ENCODE measurements around the gene PPIF. TPM values are rescaled to one million over a fixed set of nuclear protein-coding genes. Genes with fewer than 3 reads are reported as not detected.

Gene PPIF
- total RNA-seq, 2 experiments from 2014 or later: 55.7 to 121 TPM

- intact Hi-C loops (cut with micrococcal nuclease; ENCODE audit: unreplicated experiment): no loop called here
- peaks cover 75% of the 10 kb centered on the region for H3K36me3 ChIP-seq (ENCODE audit: insufficient read depth, low read length)
These were observed 40.5 kb upstream of the PPIF start for GRCh38 chr10:79306644-79307220.

DNA sequence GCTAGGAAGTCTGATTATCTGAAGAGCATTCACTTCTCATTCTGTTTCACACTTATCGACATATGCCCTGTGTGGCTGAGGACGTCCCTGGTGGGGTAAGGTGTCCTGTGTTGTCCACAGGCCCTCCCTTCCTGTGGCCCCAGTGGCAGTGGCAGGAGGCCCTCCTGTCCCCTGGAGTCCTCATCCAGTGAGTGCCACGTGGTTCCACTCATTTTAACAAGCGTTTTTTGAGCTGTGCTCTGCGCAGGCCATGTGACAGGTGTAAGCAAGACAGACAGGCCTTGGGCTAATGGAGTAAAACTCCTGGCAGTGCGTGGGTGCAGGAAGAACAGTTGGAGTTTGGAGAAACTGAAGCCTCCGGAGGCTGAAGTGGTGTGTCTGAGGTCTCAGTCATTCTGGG, 39.3 kb upstream of the PPIF start:
- no peaks in the 10 kb centered on the region for H3K79me2 ChIP-seq (ENCODE audit: insufficient read depth, low read depth, low read length)
- H2AFZ ChIP-seq (ENCODE audit: low read length): no peak overlapping the region
- no peak overlapping the region for H3K4me2 ChIP-seq (ENCODE audit: low read length)
- intact Hi-C loops (cut with micrococcal nuclease; ENCODE audit: unreplicated experiment): no loop called here
- no peak for TF ChIP-seq EZH2phosphoT487 (IDR thresholded peaks at IDR 0.05; ENCODE audit: borderline replicate concordance, low read depth, low read length)
- TF ChIP-seq, protein P1, sequence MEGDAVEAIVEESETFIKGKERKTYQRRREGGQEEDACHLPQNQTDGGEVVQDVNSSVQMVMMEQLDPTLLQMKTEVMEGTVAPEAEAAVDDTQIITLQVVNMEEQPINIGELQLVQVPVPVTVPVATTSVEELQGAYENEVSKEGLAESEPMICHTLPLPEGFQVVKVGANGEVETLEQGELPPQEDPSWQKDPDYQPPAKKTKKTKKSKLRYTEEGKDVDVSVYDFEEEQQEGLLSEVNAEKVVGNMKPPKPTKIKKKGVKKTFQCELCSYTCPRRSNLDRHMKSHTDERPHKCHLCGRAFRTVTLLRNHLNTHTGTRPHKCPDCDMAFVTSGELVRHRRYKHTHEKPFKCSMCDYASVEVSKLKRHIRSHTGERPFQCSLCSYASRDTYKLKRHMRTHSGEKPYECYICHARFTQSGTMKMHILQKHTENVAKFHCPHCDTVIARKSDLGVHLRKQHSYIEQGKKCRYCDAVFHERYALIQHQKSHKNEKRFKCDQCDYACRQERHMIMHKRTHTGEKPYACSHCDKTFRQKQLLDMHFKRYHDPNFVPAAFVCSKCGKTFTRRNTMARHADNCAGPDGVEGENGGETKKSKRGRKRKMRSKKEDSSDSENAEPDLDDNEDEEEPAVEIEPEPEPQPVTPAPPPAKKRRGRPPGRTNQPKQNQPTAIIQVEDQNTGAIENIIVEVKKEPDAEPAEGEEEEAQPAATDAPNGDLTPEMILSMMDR (conservative IDR thresholded peaks at IDR 0.05; ENCODE audit: low read length): no peak
- H3K9me2 ChIP-seq (ENCODE audit: insufficient read depth, low read length): no peaks in the 10 kb centered on the region
- CTCF ChIA-PET (ENCODE audit: unreplicated experiment): no interaction called here
- no peak for DNase-seq (ENCODE audit: low spot score)
- no peak overlapping the region for H3K27ac ChIP-seq (ENCODE audit: low read depth, low read length, poor library complexity, severe bottlenecking)
- H3K9me3 ChIP-seq (ENCODE audit: low read length): no peaks in the 10 kb centered on the region
- no peaks in the 10 kb centered on the region for H3K4me1 ChIP-seq (ENCODE audit: insufficient read depth, low read length, poor library complexity, severe bottlenecking)
- H4K20me1 ChIP-seq (ENCODE audit: insufficient read depth, low read length): no peaks in the 10 kb centered on the region
- POLR2A ChIA-PET: no interaction called here
- H3K36me3 ChIP-seq (ENCODE audit: insufficient read depth, low read length): peaks cover 68% of the 10 kb centered on the region
- no peak overlapping the region for H3K4me3 ChIP-seq (ENCODE audit: low read depth, low read length, poor library complexity, severe bottlenecking)
- no TSS peak for BruUV-seq (replicated peaks)

More at GRCh38 chr10:79306644-79307220, 40.5 kb upstream of the PPIF start:
- Histone ChIP-seq H3K4me1 (ENCODE audit: insufficient read depth, low read length, poor library complexity, severe bottlenecking) (no peaks in the 10 kb centered on the region), H3K9me3 (ENCODE audit: low read length) (no peaks in the 10 kb centered on the region), H3K27ac (ENCODE audit: low read depth, low read length, poor library complexity, severe bottlenecking) (no peak overlapping the region), H3K4me2 (ENCODE audit: low read length) (no peak overlapping the region), H4K20me1 (ENCODE audit: insufficient read depth, low read length) (no peaks in the 10 kb centered on the region), H2AFZ (ENCODE audit: low read length) (no peak overlapping the region), H3K4me3 (ENCODE audit: low read depth, low read length, poor library complexity, severe bottlenecking) (no peak overlapping the region), H3K9me2 (ENCODE audit: insufficient read depth, low read length) (no peaks in the 10 kb centered on the region), H3K79me2 (ENCODE audit: insufficient read depth, low read depth, low read length) (no peaks in the 10 kb centered on the region)
- ChIA-PET CTCF (ENCODE audit: unreplicated experiment) (no interaction called here), POLR2A (interaction anchor here (0.6 kb wide), 1 partner anchor 308 kb away, joined by 3 read pairs; no protein-coding TSS in a partner anchor)
- no peak for DNase-seq (ENCODE audit: low spot score)
- no TSS peak for BruUV-seq (replicated peaks)
- TF ChIP-seq, protein P1 (conservative IDR thresholded peaks at IDR 0.05; ENCODE audit: low read length): no peak
- no peak for TF ChIP-seq EZH2phosphoT487 (IDR thresholded peaks at IDR 0.05; ENCODE audit: borderline replicate concordance, low read depth, low read length)

DNA sequence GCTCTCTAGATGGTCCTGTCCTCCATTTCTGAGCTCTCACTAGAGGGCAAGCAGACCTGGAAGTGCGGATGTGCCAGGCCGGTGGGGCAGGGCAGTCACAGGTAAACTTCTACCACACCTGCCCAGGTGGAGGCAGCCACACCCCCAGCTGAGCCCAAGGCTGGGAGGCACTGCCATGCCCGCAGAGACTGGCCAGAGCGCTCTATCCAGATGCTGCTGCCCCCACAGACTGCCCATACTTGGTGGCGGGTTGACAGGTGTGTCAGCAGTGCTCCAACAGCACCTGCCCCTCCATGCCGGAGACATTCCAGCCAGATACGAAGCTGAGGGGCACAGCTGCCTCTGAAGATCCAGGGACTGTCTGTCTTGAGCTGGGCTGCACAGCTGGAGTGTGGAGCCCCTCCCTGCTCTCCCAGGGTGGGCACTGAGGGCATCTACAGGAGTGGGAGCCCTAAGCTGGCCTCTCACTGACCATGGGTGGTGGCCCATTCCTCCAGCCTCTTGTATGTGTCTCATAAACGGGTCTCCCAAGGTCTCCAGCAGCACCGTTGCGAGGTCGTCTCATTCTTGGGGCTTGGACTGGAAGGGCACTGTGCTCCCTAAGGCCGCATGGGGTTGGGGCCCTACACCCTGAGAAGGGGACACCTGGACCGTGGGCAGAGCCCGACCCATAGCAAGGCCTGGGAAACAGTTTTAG, 38.2 kb upstream of the PPIF start:
- CTCF ChIA-PET (ENCODE audit: unreplicated experiment): no interaction called here
- Histone ChIP-seq H3K79me2 (ENCODE audit: insufficient read depth, low read depth, low read length) (no peaks in the 10 kb centered on the region), H3K9me3 (ENCODE audit: low read length) (no peaks in the 10 kb centered on the region), H3K4me1 (ENCODE audit: insufficient read depth, low read length, poor library complexity, severe bottlenecking) (no peaks in the 10 kb centered on the region), H3K27ac (ENCODE audit: low read depth, low read length, poor library complexity, severe bottlenecking) (no peak overlapping the region), H4K20me1 (ENCODE audit: insufficient read depth, low read length) (no peaks in the 10 kb centered on the region), H2AFZ (ENCODE audit: low read length) (no peak overlapping the region), H3K9me2 (ENCODE audit: insufficient read depth, low read length) (no peaks in the 10 kb centered on the region), H3K4me2 (ENCODE audit: low read length) (no peak overlapping the region), H3K36me3 (ENCODE audit: insufficient read depth, low read length) (peaks cover 68% of the 10 kb centered on the region), H3K4me3 (ENCODE audit: low read depth, low read length, poor library complexity, severe bottlenecking) (no peak overlapping the region)
- TF ChIP-seq, protein P1 (conservative IDR thresholded peaks at IDR 0.05; ENCODE audit: low read length): no peak
- no peak for TF ChIP-seq EZH2phosphoT487 (IDR thresholded peaks at IDR 0.05; ENCODE audit: borderline replicate concordance, low read depth, low read length)
- POLR2A ChIA-PET: no interaction called here
- BruUV-seq (replicated peaks): no TSS peak
- intact Hi-C loops (cut with micrococcal nuclease; ENCODE audit: unreplicated experiment): no loop called here
- DNase-seq (ENCODE audit: low spot score): no peak
